Adrenal gland (tissue), 5 donors: ENCODE data around the gene DNAH8.

Experiments used
- POLR2A ChIP-seq, 2 donors: fragments of 450-650 bp; IDR thresholded peaks; one replicate each; pipeline ENCODE4 v1.6.1; 2017; ENCODE audit warnings: antibody characterized with exemption in 2 of 2, mild to moderate bottlenecking in 2 of 2, moderate library complexity in 1 of 2
- TF ChIP-seq, protein P1 (sequence below), 6 experiments: fragments of 450-650 bp in 4 of 6; fragments of 200-600 bp in 2 of 6; sonication (generic) in 1 of 6; IDR thresholded peaks; 1 replicate in 5 of 6; 2 replicates in 1 of 6; pipeline versions ENCODE4 v1.5.1 to v1.8.0; 2016 to 2021; ENCODE audit warnings: antibody characterized with exemption in 6 of 6, mild to moderate bottlenecking in 2 of 6, moderate library complexity in 1 of 6
- donor health status: DM: no; HTN: no; CAD: no.

DNA sequence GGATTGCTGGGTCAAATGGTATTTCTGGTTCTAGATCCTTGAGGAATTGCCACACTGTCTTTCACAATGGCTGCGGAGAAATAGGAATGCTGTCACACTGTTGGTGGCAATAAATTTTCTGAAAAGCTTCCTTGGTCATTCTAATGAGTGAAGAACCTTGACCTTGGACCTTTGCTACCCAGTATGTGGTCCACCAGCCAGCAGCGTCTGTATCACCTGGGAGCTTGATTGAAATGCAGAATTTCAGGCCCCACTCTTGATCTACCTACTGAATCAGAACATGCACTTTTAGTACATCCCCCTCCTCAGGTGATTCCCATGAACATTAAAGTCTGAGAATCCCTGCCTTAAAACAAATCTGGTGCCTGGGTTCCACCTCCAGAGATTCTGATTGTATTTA, 305.9 kb downstream of the DNAH8 start:
- TF ChIP-seq, protein P1, sequence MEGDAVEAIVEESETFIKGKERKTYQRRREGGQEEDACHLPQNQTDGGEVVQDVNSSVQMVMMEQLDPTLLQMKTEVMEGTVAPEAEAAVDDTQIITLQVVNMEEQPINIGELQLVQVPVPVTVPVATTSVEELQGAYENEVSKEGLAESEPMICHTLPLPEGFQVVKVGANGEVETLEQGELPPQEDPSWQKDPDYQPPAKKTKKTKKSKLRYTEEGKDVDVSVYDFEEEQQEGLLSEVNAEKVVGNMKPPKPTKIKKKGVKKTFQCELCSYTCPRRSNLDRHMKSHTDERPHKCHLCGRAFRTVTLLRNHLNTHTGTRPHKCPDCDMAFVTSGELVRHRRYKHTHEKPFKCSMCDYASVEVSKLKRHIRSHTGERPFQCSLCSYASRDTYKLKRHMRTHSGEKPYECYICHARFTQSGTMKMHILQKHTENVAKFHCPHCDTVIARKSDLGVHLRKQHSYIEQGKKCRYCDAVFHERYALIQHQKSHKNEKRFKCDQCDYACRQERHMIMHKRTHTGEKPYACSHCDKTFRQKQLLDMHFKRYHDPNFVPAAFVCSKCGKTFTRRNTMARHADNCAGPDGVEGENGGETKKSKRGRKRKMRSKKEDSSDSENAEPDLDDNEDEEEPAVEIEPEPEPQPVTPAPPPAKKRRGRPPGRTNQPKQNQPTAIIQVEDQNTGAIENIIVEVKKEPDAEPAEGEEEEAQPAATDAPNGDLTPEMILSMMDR (IDR thresholded peaks at IDR 0.05), result no peak
- TF ChIP-seq POLR2A (IDR thresholded peaks at IDR 0.05), result no peak
